ENCODE results near the gene CYB561A3.
"Not testable (repeated sequence)": the region's sequence is repeated elsewhere in the genome, so short reads cannot be mapped to it uniquely, and the experiment has no call there.

The CYB561A3 gene

GRCh38 chr11:61361741-61362541 is at the start of gene CYB561A3, which contains the start of gene TMEM138:
Gene CYB561A3 (minus strand): TSS chr11:61361882. CDS start chr11:61356713, 5,169 bp downstream.
Gene TMEM138 (plus strand): TSS chr11:61362374. CDS start chr11:61364391, 2,017 bp downstream.
- peak; percentile 96 for DNase-seq

GRCh38 chr11:61406991-61407728 is 45.5 kb upstream of the CYB561A3 start:
- DNase-seq = no peak

- no peak for DNase-seq
These were observed 44.4 kb upstream of the CYB561A3 start for GRCh38 chr11:61406067-61406466.

- DNase-seq = no peak
These were observed 43.0 kb upstream of the CYB561A3 start for GRCh38 chr11:61404641-61405040.

- no peak for DNase-seq
These were observed 42.4 kb upstream of the CYB561A3 start for GRCh38 chr11:61404103-61404502.

- DNase-seq = no peak
These were observed 42.0 kb upstream of the CYB561A3 start for GRCh38 chr11:61403658-61404057.

GRCh38 chr11:61401573-61401972 is 39.9 kb upstream of the CYB561A3 start:
- DNase-seq = no peak

GRCh38 chr11:61401173-61401572 is 39.5 kb upstream of the CYB561A3 start:
- no peak for DNase-seq

GRCh38 chr11:61392981-61393595 is 31.4 kb upstream of the CYB561A3 start:
- DNase-seq = no peak

- DNase-seq = no peak
These were observed 28.5 kb upstream of the CYB561A3 start for GRCh38 chr11:61390161-61390560.

GRCh38 chr11:61384271-61385242 is 22.9 kb upstream of the CYB561A3 start:
- no peak for DNase-seq

- DNase-seq = not testable (repeated sequence)
These were observed 22.2 kb upstream of the CYB561A3 start for GRCh38 chr11:61383859-61384258.

GRCh38 chr11:61380884-61381283 is 19.2 kb upstream of the CYB561A3 start:
- DNase-seq = no peak

- no peak for DNase-seq
These were observed 17.1 kb upstream of the CYB561A3 start for GRCh38 chr11:61378713-61379313.

- DNase-seq = no peak
These were observed 15.9 kb upstream of the CYB561A3 start for GRCh38 chr11:61377461-61378160.

GRCh38 chr11:61375761-61376108 is 14.1 kb upstream of the CYB561A3 start:
- DNase-seq = no peak

- DNase-seq = no peak
These were observed 11.2 kb upstream of the CYB561A3 start for GRCh38 chr11:61372659-61373420.

- DNase-seq = no peak
These were observed 8.8 kb upstream of the CYB561A3 start for GRCh38 chr11:61370349-61371005.

- no peak for DNase-seq
These were observed 8.0 kb upstream of the CYB561A3 start for GRCh38 chr11:61369372-61370348.
